ENCODE results near the gene OR10A6.

OR10A6 gene

GRCh38 chr11:7955191-7955590 lies 24.1 kb upstream of the OR10A6 start:
- Histone ChIP-seq H3K4me1 (ENCODE audit: control insufficient read depth, insufficient read depth, low read depth, low read length) (no peaks in the 10 kb centered on the region), H4K8ac (ENCODE audit: low read length) (no peak overlapping the region), H3K27ac (ENCODE audit: low read length, poor library complexity, severe bottlenecking) (no peak overlapping the region), H2BK12ac (ENCODE audit: low read length in 2 of 2) (no peak overlapping the region), H3K36me3 (ENCODE audit: control insufficient read depth in 1 of 2, insufficient read depth in 2 of 2, low read depth in 1 of 2, low read length in 2 of 2) (no peaks in the 10 kb centered on the region), H3K4me2 (ENCODE audit: low read length, poor library complexity, severe bottlenecking) (no peak overlapping the region), H3K23ac (ENCODE audit: low read length in 2 of 2) (no peak overlapping the region), H3K18ac (ENCODE audit: low read depth in 1 of 2, low read length in 2 of 2) (no peak overlapping the region), H3K14ac (ENCODE audit: low read length in 2 of 2) (no peak overlapping the region), H3K9me3 (ENCODE audit: control insufficient read depth, low read length) (no peaks in the 10 kb centered on the region), H2AFZ (ENCODE audit: low read depth, low read length) (no peak overlapping the region), H3K9ac (ENCODE audit: low read length) (no peak overlapping the region), H2BK120ac (ENCODE audit: low read depth, low read length) (no peak overlapping the region), H2BK15ac (ENCODE audit: low read depth, poor library complexity, severe bottlenecking) (no peak overlapping the region), H4K91ac (ENCODE audit: low read length) (no peak overlapping the region), H2AK5ac (ENCODE audit: low read length, severe bottlenecking) (no peak overlapping the region), H3K27me3 (ENCODE audit: control insufficient read depth in 1 of 2, insufficient read depth in 1 of 2, low read length in 2 of 2) (no peaks in the 10 kb centered on the region), H3K79me1 (replicated peaks; ENCODE audit: low read length, poor library complexity, severe bottlenecking) (no peaks in the 10 kb centered on the region), H2BK5ac (ENCODE audit: low read depth, low read length, poor library complexity, severe bottlenecking) (no peak overlapping the region), H3K4me3 (ENCODE audit: insufficient read depth in 1 of 2, low read depth in 1 of 2, low read length in 2 of 2) (no peak overlapping the region), H3K4ac (ENCODE audit: low read depth in 1 of 2, low read length in 2 of 2) (no peak overlapping the region)
- no CpG with 5 or more reads among the region's 1 CpG for WGBS
- no peak for DNase-seq

- DNase-seq, result no peak
- H4K8ac ChIP-seq (ENCODE audit: low read length), result no peak overlapping the region
- H3K4me3 ChIP-seq (ENCODE audit: insufficient read depth in 1 of 2, low read depth in 1 of 2, low read length in 2 of 2), result no peak overlapping the region
- no peak overlapping the region for H3K27ac ChIP-seq (ENCODE audit: low read length, poor library complexity, severe bottlenecking)
- no peak overlapping the region for H2AK5ac ChIP-seq (ENCODE audit: low read length, severe bottlenecking)
- no peaks in the 10 kb centered on the region for H3K36me3 ChIP-seq (ENCODE audit: control insufficient read depth in 1 of 2, insufficient read depth in 2 of 2, low read depth in 1 of 2, low read length in 2 of 2)
- H3K4me2 ChIP-seq (ENCODE audit: low read length, poor library complexity, severe bottlenecking), result no peak overlapping the region
- H3K4ac ChIP-seq (ENCODE audit: low read depth in 1 of 2, low read length in 2 of 2), result no peak overlapping the region
- H2AFZ ChIP-seq (ENCODE audit: low read depth, low read length), result no peak overlapping the region
- H3K23ac ChIP-seq (ENCODE audit: low read length in 2 of 2), result no peak overlapping the region
- no peak overlapping the region for H2BK15ac ChIP-seq (ENCODE audit: low read depth, poor library complexity, severe bottlenecking)
- WGBS, result no CpG with 5 or more reads among the region's 1 CpG
- no peak overlapping the region for H2BK120ac ChIP-seq (ENCODE audit: low read depth, low read length)
- no peak overlapping the region for H4K91ac ChIP-seq (ENCODE audit: low read length)
- H3K27me3 ChIP-seq (ENCODE audit: control insufficient read depth in 1 of 2, insufficient read depth in 1 of 2, low read length in 2 of 2), result peaks cover 8 to 14% of the 10 kb centered on the region in 2 experiments
- H2BK12ac ChIP-seq (ENCODE audit: low read length in 2 of 2), result no peak overlapping the region
- no peak overlapping the region for H3K9ac ChIP-seq (ENCODE audit: low read length)
- no peak overlapping the region for H2BK5ac ChIP-seq (ENCODE audit: low read depth, low read length, poor library complexity, severe bottlenecking)
- H3K14ac ChIP-seq (ENCODE audit: low read length in 2 of 2), result no peak overlapping the region
- H3K9me3 ChIP-seq (ENCODE audit: control insufficient read depth, low read length), result peaks cover 4% of the 10 kb centered on the region
- no peak overlapping the region for H3K18ac ChIP-seq (ENCODE audit: low read depth in 1 of 2, low read length in 2 of 2)
- H3K4me1 ChIP-seq (ENCODE audit: control insufficient read depth, insufficient read depth, low read depth, low read length), result no peaks in the 10 kb centered on the region
- no peaks in the 10 kb centered on the region for H3K79me1 ChIP-seq (replicated peaks; ENCODE audit: low read length, poor library complexity, severe bottlenecking)
Measured at GRCh38 chr11:7949934-7950333, 18.9 kb upstream of the OR10A6 start.

GRCh38 chr11:7944123-7944522 lies 13.1 kb upstream of the OR10A6 start:
- H3K4me2 ChIP-seq (ENCODE audit: low read length, poor library complexity, severe bottlenecking), result no peak overlapping the region
- WGBS, result 100% methylated on average over 1 of the region's 2 CpGs
- H2AK5ac ChIP-seq (ENCODE audit: low read length, severe bottlenecking), result no peak overlapping the region

GRCh38 chr11:7941608-7942007 lies 10.5 kb upstream of the OR10A6 start, which contains the start of gene OR10A3:
Gene OR10A3, minus strand, starts transcription at chr11:7941708. Its CDS starts 2,188 bp downstream, at chr11:7939520.
- H3K14ac ChIP-seq (ENCODE audit: low read length in 2 of 2), result no peak within 1 kb of the TSS
- H3K36me3 ChIP-seq (ENCODE audit: control insufficient read depth in 1 of 2, insufficient read depth in 2 of 2, low read depth in 1 of 2, low read length in 2 of 2), result no peaks in the 10 kb centered on the region
- H3K18ac ChIP-seq (ENCODE audit: low read depth in 1 of 2, low read length in 2 of 2), result no peak within 1 kb of the TSS
- no peak within 1 kb of the TSS for H2BK12ac ChIP-seq (ENCODE audit: low read length in 2 of 2)
- no peaks in the 10 kb centered on the region for H3K79me1 ChIP-seq (replicated peaks; ENCODE audit: low read length, poor library complexity, severe bottlenecking)
- H2AK5ac ChIP-seq (ENCODE audit: low read length, severe bottlenecking), result no peak within 1 kb of the TSS
- no peak within 1 kb of the TSS for H4K91ac ChIP-seq (ENCODE audit: low read length)
- peaks cover 25% of the 10 kb centered on the region for H3K9me3 ChIP-seq (ENCODE audit: control insufficient read depth, low read length)
- no peak within 1 kb of the TSS for H3K9ac ChIP-seq (ENCODE audit: low read length)
- no peak within 1 kb of the TSS for H2BK15ac ChIP-seq (ENCODE audit: low read depth, poor library complexity, severe bottlenecking)
- no peak within 1 kb of the TSS for H3K4ac ChIP-seq (ENCODE audit: low read depth in 1 of 2, low read length in 2 of 2)
- peaks cover 0 to 8% of the 10 kb centered on the region in 2 experiments for H3K27me3 ChIP-seq (ENCODE audit: control insufficient read depth in 1 of 2, insufficient read depth in 1 of 2, low read length in 2 of 2)
- no peak within 1 kb of the TSS for H2BK5ac ChIP-seq (ENCODE audit: low read depth, low read length, poor library complexity, severe bottlenecking)
- H2AFZ ChIP-seq (ENCODE audit: low read depth, low read length), result no peak within 1 kb of the TSS
- H3K4me1 ChIP-seq (ENCODE audit: control insufficient read depth, insufficient read depth, low read depth, low read length), result no peaks in the 10 kb centered on the region
- no peak within 1 kb of the TSS for H2BK120ac ChIP-seq (ENCODE audit: low read depth, low read length)
- H3K23ac ChIP-seq (ENCODE audit: low read length in 2 of 2), result no peak within 1 kb of the TSS
- WGBS, result 100% methylated on average over 1 of the region's 2 CpGs
- no peak within 1 kb of the TSS for H3K4me3 ChIP-seq (ENCODE audit: insufficient read depth in 1 of 2, low read depth in 1 of 2, low read length in 2 of 2)
- no peak within 1 kb of the TSS for H4K8ac ChIP-seq (ENCODE audit: low read length)
- DNase-seq, result no peak
- no peak within 1 kb of the TSS for H3K27ac ChIP-seq (ENCODE audit: low read length, poor library complexity, severe bottlenecking)
- no peak within 1 kb of the TSS for H3K4me2 ChIP-seq (ENCODE audit: low read length, poor library complexity, severe bottlenecking)

More at GRCh38 chr11:7944123-7944522, 13.1 kb upstream of the OR10A6 start:
- Histone ChIP-seq H3K4me3 (ENCODE audit: insufficient read depth in 1 of 2, low read depth in 1 of 2, low read length in 2 of 2) (peak overlapping the region in 1 of 2 experiments; percentile 10), H3K9me3 (ENCODE audit: control insufficient read depth, low read length) (peaks cover 25% of the 10 kb centered on the region), H4K8ac (ENCODE audit: low read length) (no peak overlapping the region), H2BK5ac (ENCODE audit: low read depth, low read length, poor library complexity, severe bottlenecking) (no peak overlapping the region), H4K91ac (ENCODE audit: low read length) (no peak overlapping the region), H2BK120ac (ENCODE audit: low read depth, low read length) (no peak overlapping the region), H3K27me3 (ENCODE audit: control insufficient read depth in 1 of 2, insufficient read depth in 1 of 2, low read length in 2 of 2) (peaks cover 8 to 18% of the 10 kb centered on the region in 2 experiments), H3K23ac (ENCODE audit: low read length in 2 of 2) (no peak overlapping the region), H3K9ac (ENCODE audit: low read length) (no peak overlapping the region), H3K18ac (ENCODE audit: low read depth in 1 of 2, low read length in 2 of 2) (no peak overlapping the region), H3K27ac (ENCODE audit: low read length, poor library complexity, severe bottlenecking) (no peak overlapping the region), H3K79me1 (replicated peaks; ENCODE audit: low read length, poor library complexity, severe bottlenecking) (no peaks in the 10 kb centered on the region), H3K4me1 (ENCODE audit: control insufficient read depth, insufficient read depth, low read depth, low read length) (no peaks in the 10 kb centered on the region), H3K4ac (ENCODE audit: low read depth in 1 of 2, low read length in 2 of 2) (no peak overlapping the region), H2AFZ (ENCODE audit: low read depth, low read length) (no peak overlapping the region), H3K14ac (ENCODE audit: low read length in 2 of 2) (no peak overlapping the region), H2BK15ac (ENCODE audit: low read depth, poor library complexity, severe bottlenecking) (no peak overlapping the region), H3K36me3 (ENCODE audit: control insufficient read depth in 1 of 2, insufficient read depth in 2 of 2, low read depth in 1 of 2, low read length in 2 of 2) (no peaks in the 10 kb centered on the region), H2BK12ac (ENCODE audit: low read length in 2 of 2) (no peak overlapping the region)
- no peak for DNase-seq

Data from mesenchymal stem cell (in vitro differentiated cells and primary cell).